Effector memory CD4-positive, alpha-beta T cell (primary cell): Measurements from ENCODE around the gene DPP10.

ENCODE experiments used
- DNase-seq, 3 donors: peaks; one replicate each; pipeline ENCODE4 v3.0.0-alpha.2; 2020
- H3K27ac ChIP-seq: 2 replicates; pipeline ENCODE4 v1.7.0; 2013; ENCODE audit warnings: mild to moderate bottlenecking, low read length, moderate library complexity; ENCODE audit not compliant: insufficient read depth, poor library complexity, severe bottlenecking
- H3K27me3 ChIP-seq: replicated peaks from 2 replicates; pipeline ENCODE4 v1.7.0; 2013; ENCODE audit warnings: mild to moderate bottlenecking, low read length; ENCODE audit not compliant: insufficient read depth, control insufficient read depth, poor library complexity, severe bottlenecking
- H3K36me3 ChIP-seq: 2 replicates; pipeline ENCODE4 v1.7.0; 2013; ENCODE audit warnings: mild to moderate bottlenecking, low read length, moderate library complexity; ENCODE audit not compliant: control insufficient read depth, insufficient read depth
- H3K4me1 ChIP-seq: 2 replicates; pipeline ENCODE4 v1.7.0; 2013; ENCODE audit warnings: low read length, mild to moderate bottlenecking; ENCODE audit not compliant: control insufficient read depth, insufficient read depth, poor library complexity, severe bottlenecking
- H3K4me3 ChIP-seq: 2 replicates; pipeline ENCODE4 v1.7.0; 2013; ENCODE audit warnings: low read length, low read depth, mild to moderate bottlenecking; ENCODE audit not compliant: insufficient read depth, poor library complexity, severe bottlenecking
- H3K9me3 ChIP-seq: 2 replicates; pipeline ENCODE4 v1.7.0; 2013; ENCODE audit warnings: mild to moderate bottlenecking, low read length, moderate library complexity; ENCODE audit not compliant: control insufficient read depth

The DPP10 gene

GRCh38 chr2:114534116-114535084, 92.0 kb downstream of the DPP10 start:
- no peaks in the 10 kb centered on the region for H3K9me3 ChIP-seq
- H3K4me1 ChIP-seq = no peaks in the 10 kb centered on the region
- DNase-seq = no peak
- no peaks in the 10 kb centered on the region for H3K36me3 ChIP-seq
- H3K4me3 ChIP-seq = no peak overlapping the region
- H3K27me3 ChIP-seq = no peaks in the 10 kb centered on the region
- H3K27ac ChIP-seq = no peak overlapping the region

DNA sequence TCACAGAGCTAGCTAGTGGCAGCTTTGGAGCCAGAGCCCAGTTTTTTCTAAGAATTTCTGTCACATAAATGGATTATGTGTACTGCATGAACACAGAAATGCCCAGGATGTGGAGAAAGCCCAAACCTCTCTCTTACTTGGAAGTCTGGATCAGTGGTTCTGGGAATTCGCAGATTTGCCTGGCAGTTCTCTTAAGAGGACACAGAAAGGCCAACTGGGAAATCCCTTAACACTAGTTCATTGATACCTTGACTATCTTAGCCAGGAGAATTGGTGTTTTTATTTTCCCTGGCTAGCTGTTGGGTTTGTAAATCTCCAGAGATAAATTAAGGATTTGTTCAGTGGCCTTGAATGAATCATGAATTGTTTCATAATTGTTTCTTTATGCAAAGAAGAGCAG, 95.3 kb downstream of the DPP10 start:
- H3K27me3 ChIP-seq = no peaks in the 10 kb centered on the region
- H3K27ac ChIP-seq = no peak overlapping the region
- no peak for DNase-seq
- no peaks in the 10 kb centered on the region for H3K36me3 ChIP-seq
- H3K4me3 ChIP-seq = no peak overlapping the region
- H3K4me1 ChIP-seq = no peaks in the 10 kb centered on the region
- no peaks in the 10 kb centered on the region for H3K9me3 ChIP-seq

GRCh38 chr2:114542695-114543094, 100.3 kb downstream of the DPP10 start:
- Histone ChIP-seq H3K27me3 (no peaks in the 10 kb centered on the region), H3K4me1 (no peaks in the 10 kb centered on the region), H3K27ac (no peak overlapping the region), H3K36me3 (no peaks in the 10 kb centered on the region), H3K9me3 (no peaks in the 10 kb centered on the region), H3K4me3 (no peak overlapping the region)
- no peak for DNase-seq

DNA sequence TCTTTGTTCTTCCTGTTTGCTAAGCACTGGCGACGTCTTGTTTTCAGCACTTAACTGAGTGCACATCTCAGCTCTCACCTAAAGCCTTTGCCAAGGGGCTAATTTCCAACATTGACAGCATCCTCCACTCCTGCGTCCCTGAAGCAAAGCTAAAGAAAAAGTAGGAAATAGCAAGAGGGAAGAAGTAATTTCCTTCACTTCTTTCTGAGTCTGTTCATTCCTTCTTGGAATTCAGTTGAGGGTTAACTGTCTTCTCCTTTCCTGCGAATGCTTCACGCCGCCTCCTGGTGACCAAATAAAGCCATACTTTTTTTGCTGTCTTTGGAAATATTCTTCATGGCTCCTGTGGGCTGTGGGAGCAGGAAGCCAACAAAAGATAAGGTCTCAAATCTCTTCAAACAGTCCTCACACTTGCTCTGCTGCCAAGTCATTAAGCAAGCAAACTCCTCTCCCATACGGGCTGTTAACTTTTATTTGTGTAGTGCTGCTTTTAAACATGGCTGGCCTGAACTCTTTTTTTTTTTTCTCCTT, 100.9 kb downstream of the DPP10 start:
- Histone ChIP-seq H3K9me3 (no peaks in the 10 kb centered on the region), H3K27ac (no peak overlapping the region), H3K4me1 (no peaks in the 10 kb centered on the region), H3K4me3 (no peak overlapping the region), H3K27me3 (no peaks in the 10 kb centered on the region), H3K36me3 (no peaks in the 10 kb centered on the region)
- DNase-seq = no peak

GRCh38 chr2:114545052-114545451, 102.6 kb downstream of the DPP10 start:
- Histone ChIP-seq H3K9me3 (no peaks in the 10 kb centered on the region), H3K4me3 (no peak overlapping the region), H3K27me3 (no peaks in the 10 kb centered on the region), H3K27ac (no peak overlapping the region), H3K4me1 (no peaks in the 10 kb centered on the region), H3K36me3 (no peaks in the 10 kb centered on the region)
- DNase-seq = no peak

DNA sequence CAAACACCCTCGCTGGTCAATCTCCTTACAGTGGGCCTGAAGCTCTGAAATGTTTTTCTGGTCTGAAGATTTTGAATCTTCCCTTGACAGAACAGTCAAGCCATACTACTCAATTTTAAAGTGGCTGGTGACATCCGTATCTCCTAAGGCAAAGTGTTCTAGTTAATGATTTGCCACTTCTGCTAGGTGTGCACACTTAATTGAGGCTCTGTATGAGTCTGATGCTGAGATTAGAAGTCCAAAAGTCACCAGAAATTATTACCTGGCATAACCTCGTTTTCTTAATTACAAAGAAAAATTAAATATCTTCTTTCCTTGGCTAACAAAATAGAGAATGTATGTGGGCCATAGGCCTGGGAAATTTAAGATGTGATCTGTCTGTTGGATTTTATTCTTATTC, 104.1 kb downstream of the DPP10 start:
- H3K36me3 ChIP-seq = no peaks in the 10 kb centered on the region
- no peak overlapping the region for H3K27ac ChIP-seq
- H3K27me3 ChIP-seq = no peaks in the 10 kb centered on the region
- no peaks in the 10 kb centered on the region for H3K9me3 ChIP-seq
- H3K4me3 ChIP-seq = no peak overlapping the region
- no peak for DNase-seq
- H3K4me1 ChIP-seq = no peaks in the 10 kb centered on the region

DNA sequence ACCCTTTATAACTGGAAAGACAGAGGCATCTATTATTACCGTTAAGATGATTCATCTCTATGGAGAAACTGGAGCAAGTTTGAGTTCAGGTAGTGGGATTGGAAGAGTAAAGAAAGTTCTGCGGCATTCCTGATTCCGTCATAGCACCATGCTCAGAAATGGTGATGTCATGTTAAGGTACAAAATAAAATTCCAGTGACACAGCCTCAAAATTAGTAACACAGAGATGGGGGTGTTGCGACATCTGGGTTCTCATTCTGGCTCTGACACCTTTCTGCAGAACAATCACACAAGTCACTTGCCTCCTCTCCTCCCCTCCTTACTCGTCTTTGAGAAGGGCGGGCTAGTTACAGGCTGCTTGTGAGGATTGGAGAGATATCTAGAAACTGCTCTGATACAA, 105.7 kb downstream of the DPP10 start:
- no peaks in the 10 kb centered on the region for H3K27me3 ChIP-seq
- no peak for DNase-seq
- H3K27ac ChIP-seq = no peak overlapping the region
- H3K4me3 ChIP-seq = no peak overlapping the region
- no peaks in the 10 kb centered on the region for H3K36me3 ChIP-seq
- no peaks in the 10 kb centered on the region for H3K9me3 ChIP-seq
- no peaks in the 10 kb centered on the region for H3K4me1 ChIP-seq

DNA sequence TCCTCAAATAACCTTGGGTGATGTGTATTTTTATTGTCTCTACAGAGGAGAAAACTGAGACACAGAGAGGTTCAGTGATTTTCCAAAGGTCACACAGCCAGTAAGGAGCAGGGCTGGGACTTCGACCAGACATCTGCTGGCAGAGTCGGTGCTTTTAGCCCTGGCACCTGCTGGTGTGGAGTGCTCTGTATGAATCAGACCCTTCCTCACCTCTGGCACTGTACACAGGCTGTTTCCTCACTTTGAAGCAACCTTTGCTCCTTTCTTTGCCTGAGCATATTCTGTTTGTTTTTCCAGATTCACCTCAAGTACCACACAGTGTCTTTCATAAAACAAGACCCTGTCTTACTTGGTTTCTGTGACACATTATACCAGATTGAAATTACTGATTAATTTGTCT, 107.9 kb downstream of the DPP10 start:
- DNase-seq = no peak
- no peak overlapping the region for H3K27ac ChIP-seq
- no peaks in the 10 kb centered on the region for H3K9me3 ChIP-seq
- no peak overlapping the region for H3K4me3 ChIP-seq
- H3K4me1 ChIP-seq = no peaks in the 10 kb centered on the region
- H3K36me3 ChIP-seq = no peaks in the 10 kb centered on the region
- no peaks in the 10 kb centered on the region for H3K27me3 ChIP-seq

GRCh38 chr2:114550895-114551793, 108.7 kb downstream of the DPP10 start:
- DNase-seq = no peak
- H3K27ac ChIP-seq = no peak overlapping the region

More at GRCh38 chr2:114550895-114551793, 108.7 kb downstream of the DPP10 start:
- no peaks in the 10 kb centered on the region for H3K36me3 ChIP-seq
- no peaks in the 10 kb centered on the region for H3K27me3 ChIP-seq
- no peaks in the 10 kb centered on the region for H3K9me3 ChIP-seq
- H3K4me3 ChIP-seq = no peak overlapping the region
- no peaks in the 10 kb centered on the region for H3K4me1 ChIP-seq
